ENCODE results near the gene MPRIP.

MPRIP gene

GRCh38 chr17:17214646-17215436, 172.6 kb downstream of the MPRIP start:
- TF ChIP-seq CTCF (IDR thresholded peaks at IDR 0.05; ENCODE audit: low read depth, low read length, missing control alignments): no peak
- in situ Hi-C loops (cut with HindIII; ENCODE audit: low sequenced_read_pairs): no loop called here
- H3K4me3 ChIP-seq (ENCODE audit: low read depth, low read length): no peak overlapping the region
- DNase-seq (ENCODE audit: low read depth): no peak

- no peak overlapping the region for H3K4me3 ChIP-seq (ENCODE audit: low read depth, low read length)
- TF ChIP-seq CTCF (IDR thresholded peaks at IDR 0.05; ENCODE audit: low read depth, low read length, missing control alignments): no peak
- in situ Hi-C loops (cut with HindIII; ENCODE audit: low sequenced_read_pairs): no loop called here
- no peak for DNase-seq (ENCODE audit: low read depth)
Observed at GRCh38 chr17:17215575-17215974, 173.3 kb downstream of the MPRIP start.

GRCh38 chr17:17216236-17216635, 174.0 kb downstream of the MPRIP start:
- H3K4me3 ChIP-seq (ENCODE audit: low read depth, low read length): no peak overlapping the region
- in situ Hi-C loops (cut with HindIII; ENCODE audit: low sequenced_read_pairs): no loop called here
- no peak for TF ChIP-seq CTCF (IDR thresholded peaks at IDR 0.05; ENCODE audit: low read depth, low read length, missing control alignments)
- no peak for DNase-seq (ENCODE audit: low read depth)

GRCh38 chr17:17216776-17217175, 174.5 kb downstream of the MPRIP start:
- in situ Hi-C loops (cut with HindIII; ENCODE audit: low sequenced_read_pairs): no loop called here
- no peak for DNase-seq (ENCODE audit: low read depth)
- no peak for TF ChIP-seq CTCF (IDR thresholded peaks at IDR 0.05; ENCODE audit: low read depth, low read length, missing control alignments)
- no peak overlapping the region for H3K4me3 ChIP-seq (ENCODE audit: low read depth, low read length)

- TF ChIP-seq CTCF (IDR thresholded peaks at IDR 0.05; ENCODE audit: low read depth, low read length, missing control alignments): no peak
- no peak overlapping the region for H3K4me3 ChIP-seq (ENCODE audit: low read depth, low read length)
- in situ Hi-C loops (cut with HindIII; ENCODE audit: low sequenced_read_pairs): no loop called here
- DNase-seq (ENCODE audit: low read depth): no peak
Observed at GRCh38 chr17:17217995-17218394, 175.7 kb downstream of the MPRIP start.

GRCh38 chr17:17220529-17220928, 178.3 kb downstream of the MPRIP start:
- in situ Hi-C loops (cut with HindIII; ENCODE audit: low sequenced_read_pairs): loop anchor here (5.0 kb wide), 1 partner anchor 52 kb away; no protein-coding TSS in a partner anchor
- no peak overlapping the region for H3K4me3 ChIP-seq (ENCODE audit: low read depth, low read length)
- TF ChIP-seq CTCF (IDR thresholded peaks at IDR 0.05; ENCODE audit: low read depth, low read length, missing control alignments): no peak
- no peak for DNase-seq (ENCODE audit: low read depth)

Data from astrocyte of the cerebellum (primary cell).